NCI-H526 (cell line): ENCODE results near the gene TMUB2.

Experiments
- DNase-seq, 2 experiments: peaks; one replicate each; lab custom pipeline; 2025; lab: John Stamatoyannopoulos, UW

The TMUB2 gene

DNA sequence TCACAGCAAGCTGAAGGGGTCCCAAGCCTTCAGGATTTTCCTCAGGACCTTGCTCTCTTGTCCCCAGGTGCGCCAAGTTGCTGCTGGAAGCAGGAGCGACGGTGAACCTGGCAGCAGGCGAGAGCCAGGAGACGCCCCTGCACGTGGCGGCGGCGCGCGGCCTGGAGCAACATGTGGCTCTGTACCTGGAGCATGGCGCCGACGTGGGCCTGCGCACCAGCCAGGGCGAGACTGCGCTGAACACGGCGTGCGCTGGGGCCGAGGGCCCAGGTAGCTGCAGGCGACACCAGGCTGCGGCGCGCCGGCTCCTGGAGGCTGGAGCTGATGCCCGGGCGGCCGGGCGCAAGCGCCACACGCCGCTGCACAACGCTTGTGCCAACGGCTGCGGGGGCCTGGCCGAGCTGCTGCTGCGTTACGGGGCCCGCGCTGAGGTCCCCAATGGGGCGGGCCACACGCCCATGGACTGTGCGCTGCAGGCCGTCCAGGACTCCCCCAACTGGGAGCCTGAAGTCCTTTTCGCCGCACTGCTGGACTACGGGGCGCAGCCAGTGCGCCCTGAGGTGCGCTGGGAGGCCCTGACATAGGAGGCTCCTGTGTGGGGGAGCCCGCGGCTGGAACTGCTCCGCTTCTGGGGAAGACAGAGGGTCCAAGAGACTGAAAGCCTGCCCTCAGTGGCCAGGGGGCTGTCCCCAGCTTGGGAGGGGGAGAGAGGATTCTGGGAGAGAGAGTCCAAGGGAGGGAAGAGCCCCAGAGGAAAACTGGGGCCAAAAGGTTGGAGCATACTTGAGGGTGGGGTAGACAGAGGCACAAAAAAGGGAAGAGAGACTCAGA lies 9.9 kb upstream of the TMUB2 start:
- no peak for DNase-seq

DNA sequence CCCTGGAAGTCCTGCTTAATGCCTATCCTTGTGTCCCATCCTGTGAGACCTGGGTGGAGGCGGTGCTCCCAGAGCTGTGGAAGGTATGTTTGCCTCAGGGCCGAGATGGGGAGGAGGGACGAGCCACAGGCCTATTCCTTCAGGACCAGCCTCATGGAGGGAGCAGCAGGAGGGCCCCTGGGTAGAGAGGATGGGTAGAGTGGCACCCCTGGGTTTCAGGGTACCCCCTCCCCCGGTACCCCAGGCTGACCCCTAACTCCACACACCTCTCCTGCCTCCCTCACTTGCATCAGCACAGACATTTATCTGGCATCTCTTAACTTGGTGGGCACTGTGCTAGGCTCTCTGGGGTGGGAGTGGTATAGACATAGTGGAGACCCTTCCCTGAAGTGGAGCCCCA lies 9.1 kb upstream of the TMUB2 start:
- no peak for DNase-seq

GRCh38 chr17:44178133-44178532 lies 8.6 kb upstream of the TMUB2 start:
- DNase-seq: no peak

- DNase-seq: no peak
Observed at GRCh38 chr17:44183024-44183423, 3.7 kb upstream of the TMUB2 start.

DNA sequence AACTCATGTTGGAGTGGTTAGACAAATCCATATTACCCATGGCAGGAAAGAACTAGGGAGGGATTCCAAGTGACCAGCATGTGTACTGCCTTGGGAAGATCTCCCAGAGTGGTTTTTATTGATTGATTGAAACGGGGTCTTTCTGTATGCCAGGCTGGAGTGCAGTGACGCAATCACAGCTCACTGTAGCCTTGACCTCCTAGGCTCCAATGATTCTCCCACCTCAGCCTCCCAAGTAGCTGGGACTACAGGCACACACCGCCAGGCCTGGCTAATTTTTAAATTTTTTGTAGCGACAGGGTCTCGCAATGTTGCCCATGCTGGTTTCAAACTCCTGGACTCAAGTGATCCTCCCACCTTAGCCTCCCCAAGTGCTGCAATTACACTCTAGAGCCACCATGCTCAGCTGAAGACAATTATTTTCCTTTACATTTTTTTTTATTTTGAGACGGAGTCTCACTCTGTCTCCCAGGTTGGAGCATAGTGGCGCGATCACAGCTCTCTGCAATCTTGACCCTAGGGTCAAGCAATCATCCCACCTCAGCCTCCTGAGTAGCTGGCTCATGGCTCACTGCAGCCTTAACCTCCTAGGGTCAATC lies 2.5 kb upstream of the TMUB2 start:
- DNase-seq: no peak

GRCh38 chr17:44187131-44187899 lies 543 bp downstream of the TMUB2 start:
- no peak for DNase-seq

DNA sequence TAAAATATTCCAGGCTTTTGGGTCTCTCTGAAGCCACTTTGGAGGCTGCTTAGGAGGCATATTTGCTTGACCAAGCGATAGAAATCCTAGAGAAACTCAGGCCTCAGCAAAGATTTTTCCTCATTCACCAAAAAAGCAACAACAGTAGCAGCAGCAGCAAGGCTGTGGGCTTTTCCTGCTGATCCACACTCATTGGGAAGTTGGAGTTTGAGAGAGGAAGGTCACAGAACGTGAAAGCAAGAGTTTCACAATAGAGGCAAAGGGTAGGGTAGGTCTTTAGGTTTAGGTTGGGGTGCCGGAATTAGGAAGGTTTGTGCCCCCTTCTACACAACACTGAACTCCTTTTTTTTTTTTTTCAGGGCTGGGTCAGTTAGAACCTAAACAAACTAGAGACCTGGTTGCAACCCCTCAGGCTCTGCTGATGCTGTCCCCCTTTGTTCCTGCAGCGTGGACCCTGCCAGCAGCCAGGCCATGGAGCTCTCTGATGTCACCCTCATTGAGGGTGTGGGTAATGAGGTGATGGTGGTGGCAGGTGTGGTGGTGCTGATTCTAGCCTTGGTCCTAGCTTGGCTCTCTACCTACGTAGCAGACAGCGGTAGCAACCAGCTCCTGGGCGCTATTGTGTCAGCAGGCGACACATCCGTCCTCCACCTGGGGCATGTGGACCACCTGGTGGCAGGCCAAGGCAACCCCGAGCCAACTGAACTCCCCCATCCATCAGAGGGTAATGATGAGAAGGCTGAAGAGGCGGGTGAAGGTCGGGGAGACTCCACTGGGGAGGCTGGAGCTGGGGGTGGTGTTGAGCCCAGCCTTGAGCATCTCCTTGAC lies 2.0 kb downstream of the TMUB2 start:
- no peak for DNase-seq

- DNase-seq: no peak
Observed at GRCh38 chr17:44190481-44190880, 3.7 kb downstream of the TMUB2 start.

GRCh38 chr17:44191369-44191768 lies 4.6 kb downstream of the TMUB2 start:
- DNase-seq: no peak

GRCh38 chr17:44191941-44192496 lies 5.2 kb downstream of the TMUB2 start:
- DNase-seq: no peak

DNA sequence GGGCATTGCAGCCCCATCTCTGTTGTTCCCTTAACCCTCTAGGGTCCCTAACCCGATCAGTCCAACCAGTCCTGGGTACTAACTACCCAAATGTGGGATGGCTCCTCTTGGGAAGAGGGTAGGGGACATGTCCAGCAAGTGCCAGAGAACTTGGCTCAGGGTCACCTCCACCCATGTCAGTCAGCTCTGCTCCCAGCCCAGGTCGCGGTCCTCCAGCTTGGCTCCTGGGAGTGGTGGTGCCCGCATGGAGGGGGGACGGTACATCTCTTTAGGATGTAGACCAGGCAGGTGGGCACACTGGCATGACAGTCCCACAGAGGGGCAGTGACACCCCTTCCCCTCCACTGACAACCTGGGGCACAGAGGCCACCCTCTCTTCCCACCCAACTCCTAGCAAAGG lies 6.0 kb downstream of the TMUB2 start:
- DNase-seq: no peak

GRCh38 chr17:44193326-44194084 lies 6.7 kb downstream of the TMUB2 start:
- DNase-seq: no peak

GRCh38 chr17:44197107-44197506 lies 10.3 kb downstream of the TMUB2 start:
- DNase-seq: no peak

DNA sequence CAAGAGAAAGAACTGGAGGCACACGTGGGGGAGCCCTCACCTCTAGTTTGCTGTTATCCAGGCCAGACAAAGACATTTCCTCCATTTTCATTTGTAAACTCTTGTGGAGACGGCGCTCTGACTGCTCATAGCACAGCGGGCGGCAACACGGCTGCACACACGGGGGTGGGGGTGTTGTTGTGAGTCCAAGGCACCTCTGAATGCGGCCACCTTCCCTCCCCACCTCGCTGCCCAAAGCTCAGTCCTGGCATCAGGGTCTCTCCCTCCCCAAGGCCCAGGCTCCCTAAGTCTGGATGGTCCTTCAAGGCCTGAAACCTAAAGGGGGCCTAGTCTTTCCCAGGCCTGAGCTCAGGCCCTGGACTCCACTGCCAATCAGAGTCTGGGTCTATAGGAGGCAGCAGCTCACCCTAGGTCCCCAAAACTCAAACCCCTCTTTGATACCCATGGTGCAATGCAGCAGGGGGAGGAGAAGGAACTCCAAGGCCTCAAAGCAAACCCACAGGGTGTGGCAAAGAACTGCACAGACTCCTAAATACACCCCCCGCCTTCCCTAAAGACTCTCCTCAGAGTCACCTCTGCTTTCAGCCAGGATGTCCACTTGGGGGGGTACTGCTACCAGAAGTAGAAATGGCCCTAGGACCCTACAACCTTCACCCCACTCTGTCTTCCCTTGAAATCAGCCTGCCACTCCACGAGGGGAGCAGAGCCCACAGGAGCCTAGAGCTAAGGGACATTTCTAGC lies 11.4 kb downstream of the TMUB2 start:
- DNase-seq: peak; percentile 18 to 51

- DNase-seq: peak in 1 of 2 experiments; percentile 79
Observed at GRCh38 chr17:44198721-44199552, 12.2 kb downstream of the TMUB2 start.

GRCh38 chr17:44199553-44200477 lies 13.0 kb downstream of the TMUB2 start, which contains the start of gene ATXN7L3:
TSS of gene ATXN7L3 (minus strand) at chr17:44199884. CDS start at chr17:44198070, 1,814 bp downstream.
- DNase-seq: peak; percentile 93 to 100

DNA sequence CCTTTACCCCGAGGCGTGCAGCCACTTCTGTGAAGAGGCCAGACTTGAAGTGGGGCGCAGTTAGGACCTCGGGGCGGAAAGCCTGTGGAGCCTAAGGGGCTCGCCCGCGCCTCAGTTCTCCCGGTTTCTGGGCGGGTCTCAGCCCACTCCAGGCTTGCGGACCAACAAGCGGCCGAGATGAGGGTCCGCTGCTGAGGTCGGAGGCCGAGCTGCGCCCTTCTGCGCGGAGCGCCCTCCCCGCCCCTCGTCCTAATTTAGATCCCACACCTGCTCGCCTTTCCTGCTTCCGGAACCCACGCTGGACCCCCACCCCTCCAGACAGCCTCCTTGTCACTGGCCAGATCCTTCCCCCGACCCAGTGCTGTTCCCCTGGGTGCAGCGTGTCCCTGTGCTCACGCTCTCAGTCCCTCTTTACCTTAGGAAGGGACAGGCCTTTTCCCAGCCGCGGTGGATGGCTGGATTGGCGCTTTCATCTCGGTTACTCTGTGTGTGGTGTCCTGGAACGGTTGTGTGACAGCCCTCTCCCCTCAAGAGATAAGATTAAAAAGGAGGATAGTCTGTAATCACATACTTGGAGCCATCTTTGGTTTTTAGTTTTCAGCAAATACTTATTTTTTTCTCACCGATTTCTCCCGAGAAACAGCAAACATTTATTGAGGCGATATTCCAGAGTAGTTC lies 13.8 kb downstream of the TMUB2 start:
- peak in 1 of 2 experiments; percentile 67 for DNase-seq
